ENCODE results near the gene CC2D1A.
A peak's percentile ranks its signal among the peaks of the same experiment; 100 is the strongest.

CC2D1A gene

DNA sequence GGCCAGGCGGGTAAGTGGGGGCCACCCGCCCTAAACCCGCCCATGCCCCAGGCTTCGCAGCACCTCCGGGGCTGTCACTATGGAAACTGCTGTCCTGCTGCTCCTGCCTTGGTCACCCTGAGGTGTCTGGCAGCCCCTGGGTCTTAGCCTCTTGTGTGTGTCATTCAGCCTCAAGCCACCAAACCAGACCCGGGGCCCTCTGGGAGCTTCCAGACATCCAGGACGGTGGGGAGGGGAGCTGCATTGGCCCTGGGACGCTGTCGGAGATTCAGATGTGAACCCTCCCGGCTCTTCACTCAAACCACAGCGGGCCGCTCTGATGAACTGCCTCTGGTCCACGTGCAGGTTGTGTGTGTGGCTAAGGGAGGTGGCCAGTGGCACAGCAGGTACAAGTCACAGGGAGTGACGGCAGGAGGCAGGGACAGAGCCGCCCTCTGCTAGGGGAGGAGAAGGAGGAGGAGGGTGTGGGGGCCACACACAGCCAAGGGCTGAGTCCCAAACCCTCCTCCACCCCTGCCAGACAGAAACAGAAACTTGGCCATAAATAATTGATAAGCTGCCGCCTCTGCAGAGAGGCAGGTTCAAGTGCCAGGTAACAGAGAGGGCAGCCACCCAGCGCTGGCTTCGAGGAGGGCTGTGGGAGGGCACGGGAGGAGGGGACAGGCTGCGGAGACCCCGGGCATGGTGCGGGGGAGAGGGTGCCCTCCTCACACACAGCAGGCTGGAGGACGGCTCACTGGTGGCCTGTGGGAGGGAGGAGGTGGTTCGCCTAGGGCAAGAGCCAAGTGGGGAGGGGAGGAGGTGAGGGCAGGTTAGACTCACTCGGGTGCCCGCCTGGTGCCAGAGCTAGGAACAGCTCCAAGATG lies 21.0 kb upstream of the CC2D1A start:
- no peaks in the 10 kb centered on the region for H3K9me3 Mint-ChIP-seq
- peaks cover 34% of the 10 kb centered on the region for H3K4me1 Mint-ChIP-seq
- H3K27me3 Mint-ChIP-seq (ENCODE audit: low read depth): no peaks in the 10 kb centered on the region
- no peak overlapping the region for H3K4me3 Mint-ChIP-seq
- H3K27ac Mint-ChIP-seq: peak overlapping the region in 2 of 3 experiments; percentile 54 to 55
- TF ChIP-seq, protein P1, sequence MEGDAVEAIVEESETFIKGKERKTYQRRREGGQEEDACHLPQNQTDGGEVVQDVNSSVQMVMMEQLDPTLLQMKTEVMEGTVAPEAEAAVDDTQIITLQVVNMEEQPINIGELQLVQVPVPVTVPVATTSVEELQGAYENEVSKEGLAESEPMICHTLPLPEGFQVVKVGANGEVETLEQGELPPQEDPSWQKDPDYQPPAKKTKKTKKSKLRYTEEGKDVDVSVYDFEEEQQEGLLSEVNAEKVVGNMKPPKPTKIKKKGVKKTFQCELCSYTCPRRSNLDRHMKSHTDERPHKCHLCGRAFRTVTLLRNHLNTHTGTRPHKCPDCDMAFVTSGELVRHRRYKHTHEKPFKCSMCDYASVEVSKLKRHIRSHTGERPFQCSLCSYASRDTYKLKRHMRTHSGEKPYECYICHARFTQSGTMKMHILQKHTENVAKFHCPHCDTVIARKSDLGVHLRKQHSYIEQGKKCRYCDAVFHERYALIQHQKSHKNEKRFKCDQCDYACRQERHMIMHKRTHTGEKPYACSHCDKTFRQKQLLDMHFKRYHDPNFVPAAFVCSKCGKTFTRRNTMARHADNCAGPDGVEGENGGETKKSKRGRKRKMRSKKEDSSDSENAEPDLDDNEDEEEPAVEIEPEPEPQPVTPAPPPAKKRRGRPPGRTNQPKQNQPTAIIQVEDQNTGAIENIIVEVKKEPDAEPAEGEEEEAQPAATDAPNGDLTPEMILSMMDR (IDR thresholded peaks at IDR 0.05; ENCODE audit: unreplicated experiment in 3 of 3): no peak
- no peaks in the 10 kb centered on the region for H3K36me3 Mint-ChIP-seq (ENCODE audit: low read depth)

DNA sequence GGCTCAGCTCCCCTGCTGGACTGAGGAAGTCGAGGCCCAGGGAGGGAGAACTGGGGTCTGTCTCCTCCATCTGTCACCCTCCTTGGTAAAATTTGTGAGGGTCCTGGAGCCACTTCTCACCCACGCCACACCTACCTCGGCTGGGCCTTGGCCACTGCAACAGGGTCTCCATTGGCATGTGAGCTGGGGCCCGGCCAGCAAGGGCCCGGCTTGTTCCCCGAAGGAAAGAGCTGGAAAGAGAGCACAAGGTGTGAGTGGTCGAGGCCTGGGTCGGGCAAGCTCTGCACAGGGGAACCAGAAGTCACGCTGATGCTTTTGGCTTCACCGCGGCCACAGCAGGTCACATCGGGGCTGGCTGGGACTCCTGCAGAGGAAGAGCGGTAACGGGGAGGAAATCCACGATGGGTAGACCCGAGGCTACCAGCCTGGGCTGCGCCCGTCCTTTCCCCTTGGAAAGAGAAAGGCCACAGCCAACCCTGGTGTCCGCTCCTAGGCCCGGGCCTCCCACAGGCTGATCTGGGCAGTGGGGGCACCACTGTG lies 20.1 kb upstream of the CC2D1A start:
- no peak overlapping the region for H3K4me3 Mint-ChIP-seq
- H3K36me3 Mint-ChIP-seq (ENCODE audit: low read depth): no peaks in the 10 kb centered on the region
- peaks cover 27% of the 10 kb centered on the region for H3K4me1 Mint-ChIP-seq
- peak overlapping the region in 2 of 3 experiments; percentile 54 to 59 for H3K27ac Mint-ChIP-seq
- H3K9me3 Mint-ChIP-seq: no peaks in the 10 kb centered on the region
- H3K27me3 Mint-ChIP-seq (ENCODE audit: low read depth): no peaks in the 10 kb centered on the region
- TF ChIP-seq, protein P1 (IDR thresholded peaks at IDR 0.05; ENCODE audit: unreplicated experiment in 3 of 3): no peak

DNA sequence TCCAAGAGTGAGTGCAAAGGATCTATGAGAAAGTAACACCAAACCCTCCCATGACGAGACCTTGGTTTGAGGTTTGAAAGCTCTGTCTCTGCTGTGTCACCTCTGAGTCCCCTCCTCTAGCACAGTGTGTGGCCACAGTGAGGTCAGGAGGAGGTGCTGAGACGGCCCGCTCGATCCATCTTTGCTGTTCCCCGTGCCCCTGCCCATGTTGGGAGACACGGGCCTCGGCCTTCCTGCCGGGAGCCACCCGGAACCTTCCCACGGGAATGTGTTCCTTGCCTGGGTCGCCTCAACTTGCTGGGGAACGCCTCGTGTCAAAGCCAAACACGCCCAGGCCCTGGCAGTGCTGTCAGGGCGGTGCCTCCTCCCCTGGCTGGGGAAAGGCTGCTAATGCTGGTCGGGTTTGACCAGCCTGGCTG lies 19.0 kb upstream of the CC2D1A start:
- Mint-ChIP-seq H3K9me3 (no peaks in the 10 kb centered on the region), H3K27ac (no peak overlapping the region), H3K36me3 (ENCODE audit: low read depth) (no peaks in the 10 kb centered on the region), H3K4me1 (peaks cover 16% of the 10 kb centered on the region), H3K4me3 (no peak overlapping the region), H3K27me3 (ENCODE audit: low read depth) (no peaks in the 10 kb centered on the region)
- TF ChIP-seq, protein P1 (IDR thresholded peaks at IDR 0.05; ENCODE audit: unreplicated experiment in 3 of 3): no peak

DNA sequence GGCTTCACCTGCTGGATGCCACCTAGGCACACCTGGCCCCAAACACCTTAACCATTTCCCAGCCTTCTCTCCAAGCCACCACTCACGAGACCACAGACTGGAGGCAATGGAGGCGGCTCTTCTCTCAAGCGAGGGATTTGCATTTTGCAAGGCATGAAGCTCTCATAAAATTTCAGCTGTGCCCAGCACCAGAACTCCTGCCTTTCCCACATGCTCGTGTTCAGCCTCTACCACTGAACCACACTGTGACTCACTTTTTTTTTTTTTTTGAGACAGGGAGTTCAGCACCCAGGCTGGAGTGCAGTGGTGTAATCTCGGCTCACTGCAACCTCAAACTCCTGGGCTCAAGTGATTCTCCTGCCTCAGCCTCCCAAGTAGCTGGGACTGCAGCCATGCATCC lies 18.5 kb upstream of the CC2D1A start:
- Mint-ChIP-seq H3K4me3 (no peak overlapping the region), H3K27me3 (ENCODE audit: low read depth) (no peaks in the 10 kb centered on the region)

DNA sequence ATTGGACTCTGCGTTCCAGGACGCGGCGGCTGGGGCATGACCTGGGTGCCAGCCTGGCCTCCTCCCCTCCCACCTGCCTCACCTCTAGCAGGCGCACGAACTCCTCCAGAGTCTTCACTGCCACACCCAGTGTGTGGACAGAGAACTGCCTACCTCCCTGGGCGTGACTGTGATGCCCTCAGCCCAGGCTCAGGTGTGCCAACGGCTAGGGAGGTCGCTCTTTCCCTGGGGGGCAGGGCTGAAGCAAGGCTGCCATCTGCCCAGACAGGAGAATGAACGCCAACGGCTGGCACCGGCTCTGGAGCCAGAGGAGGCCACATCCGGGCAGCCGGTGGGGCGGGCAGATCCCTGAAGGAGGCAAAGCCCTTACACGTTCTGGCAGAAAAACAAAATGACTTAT lies 17.7 kb upstream of the CC2D1A start:
- peaks cover 12% of the 10 kb centered on the region for H3K4me1 Mint-ChIP-seq
- H3K4me3 Mint-ChIP-seq: no peak overlapping the region

More for the DNA sequence above, 18.5 kb upstream of the CC2D1A start:
- Mint-ChIP-seq H3K27ac (no peak overlapping the region), H3K4me1 (peaks cover 12% of the 10 kb centered on the region), H3K9me3 (no peaks in the 10 kb centered on the region), H3K36me3 (ENCODE audit: low read depth) (no peaks in the 10 kb centered on the region)
- TF ChIP-seq, protein P1 (IDR thresholded peaks at IDR 0.05; ENCODE audit: unreplicated experiment in 3 of 3): no peak

More for the DNA sequence above, 17.7 kb upstream of the CC2D1A start:
- no peaks in the 10 kb centered on the region for H3K27me3 Mint-ChIP-seq (ENCODE audit: low read depth)
- no peaks in the 10 kb centered on the region for H3K9me3 Mint-ChIP-seq
- no peaks in the 10 kb centered on the region for H3K36me3 Mint-ChIP-seq (ENCODE audit: low read depth)
- TF ChIP-seq, protein P1 (IDR thresholded peaks at IDR 0.05; ENCODE audit: unreplicated experiment in 3 of 3): no peak
- H3K27ac Mint-ChIP-seq: no peak overlapping the region

Measured in nephron (organoid).